Umbilical cord (tissue), 2 donors: ENCODE data around the gene ZNFX1. TPM values are rescaled to one million over a fixed set of nuclear protein-coding genes. Genes with fewer than 3 reads are reported as not detected.

ENCODE experiments used
- DNase-seq: peaks from one replicate; pipeline ENCODE4 v3.0.0-alpha.2; 2015; ENCODE audit warnings: low spot score
- total RNA-seq: library from RNA; depleted of rRNA; stranded (reverse); fragments of >200 nt; gene quantifications from one replicate; pipeline ENCODE4 v1.2.3, GENCODE V29; 2014; ENCODE audit warnings: low replicate concordance; ENCODE audit not compliant: insufficient read depth

ZNFX1 gene
- total RNA-seq, 1 donor from 2014 or later, result 20.0 TPM

- no peak for DNase-seq
These were observed 14.2 kb upstream of the ZNFX1 start for GRCh38 chr20:49292010-49292409.

GRCh38 chr20:49291200-49291599, 13.3 kb upstream of the ZNFX1 start:
- no peak for DNase-seq

- DNase-seq, result no peak
These were observed 12.8 kb upstream of the ZNFX1 start for GRCh38 chr20:49290608-49291191.

- DNase-seq, result peak; percentile 48
These were observed 11.2 kb upstream of the ZNFX1 start for GRCh38 chr20:49288784-49289696.

DNA sequence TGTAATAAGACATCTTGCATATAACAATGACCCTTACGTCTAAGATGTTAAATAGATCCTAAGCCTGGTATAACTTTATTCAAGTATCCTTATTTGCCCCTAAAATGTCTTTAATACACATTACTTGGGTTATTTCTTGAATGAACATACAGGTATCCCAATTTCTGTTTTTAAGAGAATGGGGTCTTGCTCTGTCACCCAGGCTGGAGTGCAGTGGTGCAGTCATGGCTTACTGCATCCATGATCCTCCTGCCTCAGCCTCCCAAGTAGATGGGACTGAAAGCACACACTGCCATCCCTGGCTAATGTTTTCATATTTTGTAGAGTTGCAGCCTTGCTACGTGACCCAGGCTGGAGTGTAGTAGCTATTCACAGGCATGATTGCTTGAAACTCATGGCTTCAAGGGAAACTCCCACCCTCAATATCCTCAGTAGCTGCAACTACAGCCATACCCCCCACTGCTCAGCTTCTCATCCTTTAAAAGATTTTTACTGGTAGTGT, 10.4 kb upstream of the ZNFX1 start:
- no peak for DNase-seq

- no peak for DNase-seq
These were observed 9.8 kb upstream of the ZNFX1 start for GRCh38 chr20:49287555-49288249.

DNA sequence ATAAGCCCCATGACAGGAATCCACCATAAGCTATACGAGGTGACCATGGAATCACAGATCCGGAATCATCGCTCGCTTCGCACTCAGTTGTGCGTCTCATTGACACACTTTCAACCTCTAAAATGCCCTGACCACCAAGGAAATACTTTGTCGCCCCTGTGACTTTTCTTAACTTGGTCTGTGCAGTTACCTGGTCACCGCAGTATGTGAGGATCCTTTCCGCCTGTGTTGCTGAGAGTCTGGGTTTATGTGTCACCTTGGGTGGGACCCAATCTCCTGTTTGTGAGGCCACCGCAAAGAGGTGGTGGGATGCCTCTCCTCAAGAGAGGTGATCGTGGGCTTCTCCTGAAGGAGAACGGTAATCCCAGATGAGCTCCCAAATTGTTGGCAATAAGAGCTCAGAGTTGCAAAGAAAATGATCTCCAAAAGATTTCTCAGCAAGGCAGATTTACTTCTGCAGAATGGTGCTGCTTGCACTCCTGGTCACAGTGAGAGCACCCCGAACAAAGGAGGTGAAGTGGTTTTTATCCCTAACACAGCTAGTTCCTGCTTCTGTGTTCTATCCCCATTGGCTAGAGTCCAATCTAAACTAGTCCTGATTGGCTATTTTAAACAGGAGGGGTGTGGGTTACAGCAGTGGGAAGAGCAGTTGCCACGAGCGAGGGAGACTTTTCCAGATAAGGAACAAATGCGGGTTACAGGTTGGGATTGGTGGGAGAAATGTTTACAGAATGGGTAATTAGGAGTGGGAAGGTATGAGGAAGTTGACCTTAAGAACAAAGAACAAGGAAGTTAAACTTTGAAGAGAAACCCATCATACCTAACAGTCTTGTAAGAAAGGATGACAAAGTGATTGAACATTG, 9.1 kb upstream of the ZNFX1 start:
- DNase-seq, result no peak

- no peak for DNase-seq
These were observed 8.1 kb upstream of the ZNFX1 start for GRCh38 chr20:49285813-49286494.

- no peak for DNase-seq
These were observed 7.4 kb upstream of the ZNFX1 start for GRCh38 chr20:49285233-49285668.

DNA sequence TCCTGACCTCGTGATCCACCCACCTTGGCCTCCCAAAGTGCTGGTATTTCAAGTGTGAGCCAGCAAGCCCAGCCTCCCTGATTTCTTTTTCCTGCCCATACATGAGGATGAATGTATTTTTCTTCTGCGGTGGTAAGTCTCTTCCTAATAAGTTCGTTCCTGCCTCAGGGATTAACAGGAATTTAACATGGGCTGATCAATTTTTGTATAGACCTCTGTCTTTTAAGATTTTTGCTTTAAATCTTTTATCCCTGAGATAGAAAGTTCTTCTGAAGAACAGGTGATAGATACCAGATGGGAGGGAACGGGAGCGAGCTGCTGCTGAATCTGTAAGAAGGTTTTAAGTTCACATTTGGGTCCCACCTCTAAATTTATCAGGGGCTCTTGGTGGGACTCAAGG, 7.0 kb upstream of the ZNFX1 start:
- no peak for DNase-seq

DNA sequence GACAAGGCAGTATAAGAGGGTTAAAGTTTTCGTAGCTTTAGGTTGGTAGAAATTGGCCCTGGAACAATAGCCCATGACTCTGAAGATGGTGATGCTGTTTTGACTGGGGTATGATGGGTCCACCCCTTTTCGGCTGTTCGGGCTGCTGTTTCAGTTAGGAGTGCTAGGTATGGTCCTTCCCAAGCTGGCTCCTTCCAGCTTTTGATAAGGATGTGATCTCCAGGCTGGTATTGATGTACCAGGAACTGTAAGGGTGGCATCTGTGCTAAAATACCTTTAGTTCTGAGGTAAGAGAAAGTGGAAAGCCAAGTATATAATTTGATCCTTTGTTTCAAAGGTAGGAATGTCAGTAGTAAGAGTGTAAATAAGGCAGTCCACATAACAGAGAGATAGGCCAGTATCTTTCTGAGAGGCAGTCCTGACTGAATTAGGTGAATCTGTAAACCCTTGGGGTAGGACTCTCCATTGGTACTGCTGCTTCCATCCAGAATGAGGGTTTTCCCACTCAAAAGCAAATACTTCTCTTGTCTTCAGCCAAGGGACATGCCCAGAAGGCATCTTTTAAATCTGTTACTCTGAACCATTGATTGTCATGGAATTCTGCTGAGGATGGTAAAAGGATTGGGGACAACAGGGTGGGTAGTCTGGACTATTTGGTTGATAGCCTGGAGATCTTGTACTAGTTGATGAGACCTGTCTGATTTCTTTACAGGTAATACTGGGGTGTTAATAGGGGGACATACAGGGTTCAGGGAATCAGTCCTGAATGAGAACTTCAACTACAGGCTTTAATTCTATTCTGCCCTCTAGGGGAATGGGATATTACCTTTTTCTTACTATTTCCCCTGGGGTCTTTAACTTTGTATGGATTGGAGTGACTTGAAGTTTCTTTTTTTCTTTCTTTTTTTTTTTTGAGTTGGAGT, 6.1 kb upstream of the ZNFX1 start:
- no peak for DNase-seq

DNA sequence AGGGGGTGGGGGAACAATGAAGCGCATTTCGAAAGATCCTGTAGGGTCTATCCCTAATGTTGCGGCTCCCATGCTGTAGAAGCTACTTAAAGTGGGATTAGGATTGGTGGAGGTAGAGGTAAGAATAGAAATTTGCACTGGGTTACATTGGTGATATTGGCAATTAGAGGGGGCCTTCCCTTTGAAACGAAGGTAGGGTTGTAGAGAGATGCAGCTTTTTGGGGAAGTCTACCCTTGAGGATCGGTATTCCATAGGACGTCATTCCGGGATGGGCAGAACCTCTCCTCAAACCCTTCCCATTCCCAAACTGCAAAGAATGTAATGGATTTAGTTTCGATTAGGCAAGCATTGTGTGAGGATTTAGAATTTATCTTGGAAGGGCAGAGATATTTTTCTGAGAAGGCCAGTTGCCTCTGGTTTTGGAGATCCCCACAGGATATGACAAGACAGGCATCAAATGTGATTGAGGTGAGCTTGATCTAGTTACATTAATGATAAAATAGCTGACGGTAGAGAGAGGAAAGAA, 5.4 kb upstream of the ZNFX1 start:
- no peak for DNase-seq

DNA sequence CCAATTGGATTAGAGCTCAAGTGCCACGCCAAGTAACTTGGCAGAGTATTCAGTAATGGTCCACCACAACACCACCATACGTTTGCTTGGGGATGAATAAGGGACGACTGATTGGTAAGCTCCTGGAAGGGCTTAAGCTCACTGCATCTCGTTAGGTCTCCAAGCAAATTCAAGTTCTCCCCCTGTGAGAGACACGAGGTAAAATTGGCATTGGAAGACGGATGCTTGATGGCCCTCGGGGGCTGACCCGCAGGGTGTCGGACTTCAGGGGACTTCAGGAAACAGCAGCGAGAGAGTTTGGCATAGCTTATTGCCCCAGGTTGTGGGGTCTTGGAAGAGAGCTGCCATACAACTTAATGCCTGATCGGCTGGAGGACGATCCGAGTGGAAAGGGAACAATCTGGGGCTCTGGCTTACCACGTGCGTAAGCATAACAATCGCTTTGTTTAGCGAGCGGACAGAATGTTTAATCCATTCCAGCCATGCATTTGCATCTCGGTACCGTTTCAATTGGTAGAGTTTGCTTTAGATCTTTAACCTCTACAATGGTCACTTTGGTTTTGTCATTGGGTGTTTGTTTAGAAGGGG, 4.8 kb upstream of the ZNFX1 start:
- no peak for DNase-seq

DNA sequence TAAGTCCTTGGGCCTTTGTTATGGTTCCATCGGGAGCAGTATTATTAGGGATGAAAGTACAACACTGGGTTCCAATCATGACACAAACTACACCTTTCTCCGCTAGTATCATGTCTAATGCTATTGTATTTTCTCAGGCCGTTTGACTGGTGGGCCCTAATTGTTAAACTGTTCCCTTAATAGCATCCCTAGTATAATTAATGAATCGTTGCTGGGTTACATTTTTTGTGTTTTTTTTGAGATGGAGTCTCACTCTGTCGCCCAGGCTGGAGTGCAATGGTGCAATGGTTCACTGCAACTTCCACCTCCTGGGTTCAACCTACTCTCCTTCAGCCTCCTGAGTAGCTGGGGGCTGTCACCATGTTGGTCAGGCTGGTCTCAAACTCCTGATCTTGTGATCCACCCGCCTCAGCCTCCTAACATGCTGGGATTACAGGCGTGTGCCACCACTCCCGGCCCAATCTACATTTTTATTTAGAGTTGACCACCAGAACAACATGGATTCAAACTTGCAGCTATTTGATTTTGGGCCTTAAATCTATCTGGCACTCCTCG, 4.1 kb upstream of the ZNFX1 start:
- no peak for DNase-seq

DNA sequence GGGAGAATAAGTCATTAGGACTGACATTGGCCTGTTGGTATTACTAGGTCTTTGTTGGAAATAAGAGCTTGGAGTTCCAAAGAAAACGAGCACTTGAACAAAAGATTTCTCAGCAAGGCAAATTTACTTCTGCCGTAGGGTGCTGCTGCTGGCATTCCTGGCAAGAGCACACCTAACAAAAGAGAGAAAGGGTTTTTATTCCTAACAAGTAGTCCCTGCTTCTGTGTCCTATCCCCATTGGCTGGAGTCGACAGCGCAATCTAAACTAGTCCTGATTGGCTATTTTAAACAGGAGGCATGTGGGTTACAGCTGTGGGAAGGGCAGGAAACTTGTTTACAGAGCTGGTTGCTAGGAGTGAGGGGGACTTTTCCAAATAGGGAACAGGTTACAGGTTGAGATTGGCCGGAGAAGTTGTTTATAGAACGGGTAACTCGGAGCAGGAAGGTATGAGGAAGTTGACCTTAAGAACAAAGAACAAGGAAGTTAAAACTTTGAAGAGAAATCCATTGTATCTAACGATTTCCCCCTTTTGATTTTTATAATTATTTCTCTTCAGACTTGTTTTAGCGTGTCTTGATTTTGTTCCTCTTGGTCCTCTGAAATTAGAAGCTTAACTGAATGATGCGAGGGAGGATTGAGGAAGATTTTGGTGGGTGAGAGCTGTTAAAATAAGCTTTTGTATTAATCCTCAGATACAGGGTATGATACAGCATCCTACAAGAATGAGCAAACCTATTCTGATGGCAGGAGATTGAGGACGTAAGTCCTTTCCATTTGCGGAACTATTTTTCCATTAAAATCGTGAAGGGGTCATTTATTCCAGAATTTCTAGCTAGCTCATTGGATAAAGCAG, 3.4 kb upstream of the ZNFX1 start:
- no peak for DNase-seq

GRCh38 chr20:49280463-49281058, 2.7 kb upstream of the ZNFX1 start:
- DNase-seq, result no peak
